ENCODE data around the gene CD1E. TPM values are rescaled to one million over a fixed set of nuclear protein-coding genes. Genes with fewer than 3 reads are reported as not detected.

CD1E gene
- total and polyA plus RNA-seq, 2 of the 8 experiments (the other 6 are each of a cell fraction or from before 2014, with no cell fraction given), result not detected

GRCh38 chr1:158334526-158335212, 19.0 kb upstream of the CD1E start:
- CTCF ChIA-PET (ENCODE audit: partially characterized antibody), result interaction anchor here (0.9 kb wide), 1 partner anchor 373 kb away, joined by 3 read pairs; no protein-coding TSS in a partner anchor
- no peak for FAIRE-seq
- H2AFZ ChIP-seq (ENCODE audit: low read length), result no peak overlapping the region
- TF ChIP-seq TAF7 (optimal IDR thresholded peaks at IDR 0.05; ENCODE audit: borderline replicate concordance, low read depth, low read length) (no peak), SIX5 (IDR thresholded peaks at IDR 0.05; ENCODE audit: low read depth, low read length) (no peak), E2F6 (IDR thresholded peaks at IDR 0.05) (no peak), BCL11A (IDR thresholded peaks at IDR 0.05; ENCODE audit: low read depth in 2 of 2, low read length in 2 of 2) (no peak), EGR1 (IDR thresholded peaks at IDR 0.05; ENCODE audit: borderline replicate concordance, low read depth, low read length) (no peak), KDM4A (IDR thresholded peaks at IDR 0.05; ENCODE audit: low read depth, low read length, severe bottlenecking) (no peak), KDM5A (IDR thresholded peaks at IDR 0.05; ENCODE audit: low read length) (no peak), SP2 (IDR thresholded peaks at IDR 0.05; ENCODE audit: low read length) (no peak), NRF1 (IDR thresholded peaks at IDR 0.05; ENCODE audit: low read depth, low read length) (no peak), ATF3 (IDR thresholded peaks at IDR 0.05; ENCODE audit: insufficient read depth, low read depth, low read length) (no peak), CHD2 (IDR thresholded peaks at IDR 0.05; ENCODE audit: low read length) (no peak), TBP (IDR thresholded peaks at IDR 0.05; ENCODE audit: low read depth, low read length) (no peak), POLR2AphosphoS5 (IDR thresholded peaks at IDR 0.05; ENCODE audit: low read depth, low read length) (no peak), SIRT6 (IDR thresholded peaks at IDR 0.05; ENCODE audit: low read length) (no peak)

More at GRCh38 chr1:158334526-158335212, 19.0 kb upstream of the CD1E start:
- no peak overlapping the region for H2BK20ac ChIP-seq (ENCODE audit: low read length)
- H4K8ac ChIP-seq (ENCODE audit: extremely low read depth, insufficient read depth, low read length), result no peak overlapping the region
- H3K36me3 ChIP-seq (ENCODE audit: control insufficient read depth in 2 of 4, insufficient read depth in 4 of 4, low read length in 3 of 4), result no peaks in the 10 kb centered on the region
- H3K14ac ChIP-seq (ENCODE audit: insufficient read length), result no peak overlapping the region
- H3K79me1 ChIP-seq (ENCODE audit: low read depth, low read length), result no peaks in the 10 kb centered on the region
- no peak overlapping the region for H2BK15ac ChIP-seq (ENCODE audit: low read length)
- H3K56ac ChIP-seq (replicated peaks; ENCODE audit: insufficient read length, low read depth, low read length), result no peak overlapping the region
- H3K9me3 ChIP-seq (ENCODE audit: insufficient read depth in 2 of 2, low read depth in 1 of 2, low read length in 1 of 2), result no peaks in the 10 kb centered on the region; a peak in 1 of 4 replicates
- H4K20me1 ChIP-seq (replicated peaks in 1 of 2; ENCODE audit: control insufficient read depth in 1 of 2, insufficient read depth in 2 of 2, low read length in 2 of 2), result no peaks in the 10 kb centered on the region
- no peak overlapping the region for H3K23ac ChIP-seq (ENCODE audit: insufficient read length)
- no peaks in the 10 kb centered on the region for H3K79me2 ChIP-seq (ENCODE audit: control insufficient read depth in 1 of 2, insufficient read depth in 2 of 2, low read length in 2 of 2)
- no peak overlapping the region for H2BK120ac ChIP-seq (replicated peaks; ENCODE audit: low read depth, low read length)
- DNase-seq (ENCODE audit: low read depth in 1 of 2, low spot score in 2 of 2), result no peak
- WGBS, 2 experiments (ENCODE audit: extremely low coverage in 1 of 2, insufficient coverage in 1 of 2, insufficient read length in 1 of 2, insufficient replicate concordance in 2 of 2, low coverage in 1 of 2, low lambda C conversion rate in 2 of 2, missing lambda C conversion rate in 1 of 2), result 90% methylated on average over 2 of the region's 2 CpGs; no CpG with 5 or more reads in 1 of the 2 experiments
- no peak overlapping the region for H3K18ac ChIP-seq (ENCODE audit: extremely low read depth, low read length)
- H3K27ac ChIP-seq (ENCODE audit: low read depth, low read length), result no peak overlapping the region
- no peak overlapping the region for H3K4ac ChIP-seq (replicated peaks; ENCODE audit: insufficient read length, low read depth, low read length)
- H3K4me2 ChIP-seq (ENCODE audit: insufficient read depth in 1 of 2, low read depth in 2 of 2, low read length in 2 of 2), result no peak overlapping the region
- no peak overlapping the region for H2AK5ac ChIP-seq (ENCODE audit: low read depth, low read length)
- POLR2A ChIA-PET (ENCODE audit: partially characterized antibody), result no interaction called here
- no peak overlapping the region for H4K5ac ChIP-seq (ENCODE audit: insufficient read length, low read depth, low read length)
- no peak overlapping the region for H3K4me3 ChIP-seq (ENCODE audit: extremely low read depth in 1 of 4, insufficient read depth in 2 of 4, low read depth in 3 of 4, low read length in 4 of 4)
- no peaks in the 10 kb centered on the region for H3K27me3 ChIP-seq (replicated peaks in 1 of 4; ENCODE audit: control insufficient read depth in 3 of 4, extremely low read depth in 1 of 4, insufficient read depth in 3 of 4, low read length in 3 of 4)
- no peak overlapping the region for H4K91ac ChIP-seq (replicated peaks; ENCODE audit: insufficient read length, low read length)
- H3K23me2 ChIP-seq (ENCODE audit: low read depth, low read length), result no peaks in the 10 kb centered on the region
- no peak overlapping the region for H2BK5ac ChIP-seq (ENCODE audit: low read depth, low read length)
- H2BK12ac ChIP-seq (ENCODE audit: low read depth, low read length), result no peak overlapping the region
- H3K4me1 ChIP-seq (replicated peaks in 1 of 4; ENCODE audit: control insufficient read depth in 3 of 4, insufficient read depth in 4 of 4, low read length in 3 of 4), result no peaks in the 10 kb centered on the region
- H3K9ac ChIP-seq (replicated peaks in 1 of 4; ENCODE audit: extremely low read depth in 1 of 4, low read depth in 3 of 4, low read length in 3 of 4), result no peak overlapping the region

Measured in H1 (cell line).